ENCODE data around the gene EFCAB7. TPM values are rescaled to one million over a fixed set of nuclear protein-coding genes. Genes with fewer than 3 reads are reported as not detected.
A peak's percentile ranks its signal among the peaks of the same experiment; 100 is the strongest.

The EFCAB7 gene
- total and polyA plus RNA-seq, 2 of the 13 experiments (the other 11 are each of a cell fraction or from before 2014, with no cell fraction given): 1.7 to 5.4 TPM

- H3K4me1 ChIP-seq (ENCODE audit: insufficient read depth, low read length): peaks cover 80% of the 10 kb centered on the region
- POLR2A ChIA-PET: no interaction called here
- CTCF ChIA-PET (ENCODE audit: low intra/inter-chr PET ratio, low total read pairs): no interaction called here
- H3K79me2 ChIP-seq (ENCODE audit: insufficient read depth, low read length): peaks cover 56% of the 10 kb centered on the region
- intact Hi-C loops (cut with micrococcal nuclease; ENCODE audit: unreplicated experiment): no loop called here
- H3K27ac ChIP-seq (ENCODE audit: extremely low read length, insufficient read depth, low read length): no peak overlapping the region
- no peaks in the 10 kb centered on the region for H3K9me3 ChIP-seq (ENCODE audit: low read length)
- no TSS peak for BruUV-seq (replicated peaks)
- peaks cover 0 to 4% of the 10 kb centered on the region in 2 experiments; a peak in 1 of 5 replicates for H3K36me3 ChIP-seq (replicated peaks in 1 of 2; ENCODE audit: control insufficient read depth in 1 of 2, insufficient read depth in 2 of 2, low read length in 2 of 2)
- no peaks in the 10 kb centered on the region; the same call in 1 of the 2 replicates for H4K20me1 ChIP-seq (ENCODE audit: insufficient read depth, low read length)
- ATAC-seq: no peak
- WGBS (ENCODE audit: low lambda C conversion rate): 100% methylated on average over 1 of the region's 1 CpG
- in situ Hi-C loops (cut with HindIII; ENCODE audit: extremely low pct_ligation_motif_present, low pct_unique_long_range_greater_than_20kb): no loop called here
- H3K27me3 ChIP-seq (ENCODE audit: control insufficient read depth in 1 of 2, insufficient read depth in 2 of 2, low read length in 2 of 2): peaks cover 0 to 3% of the 10 kb centered on the region in 2 experiments; a peak in 1 of 5 replicates
- DNase-seq (ENCODE audit: low spot score): no peak
- H3K4me2 ChIP-seq (ENCODE audit: low read depth, low read length): peak overlapping the region; percentile 76
- peak overlapping the region in 2 of 3 experiments; percentile 26 to 31; a peak in 2 of 6 replicates for H3K4me3 ChIP-seq (replicated peaks in 1 of 3; ENCODE audit: insufficient read depth in 1 of 3, low read depth in 2 of 3, low read length in 3 of 3)
- no peak overlapping the region for H3K9ac ChIP-seq (ENCODE audit: insufficient read depth, low read depth, low read length)
- no peak for FAIRE-seq
- no peak overlapping the region for H2AFZ ChIP-seq (ENCODE audit: low read length)
- no peak for TF ChIP-seq KDM5B (CRISPR knock-in tag; IDR thresholded peaks at IDR 0.05; ENCODE audit: borderline replicate concordance)
- no peak for TF ChIP-seq ZNF513 (CRISPR knock-in tag; conservative IDR thresholded peaks at IDR 0.05)
- no peak for TF ChIP-seq WIZ (CRISPR knock-in tag; IDR thresholded peaks at IDR 0.05)
- peak; percentile 76 for TF ChIP-seq ZNF24 (IDR thresholded peaks at IDR 0.05)
Measured at GRCh38 chr1:63595435-63595834, 72.1 kb downstream of the EFCAB7 start.

GRCh38 chr1:63599799-63600198 is 76.5 kb downstream of the EFCAB7 start:
- CTCF ChIA-PET (ENCODE audit: low intra/inter-chr PET ratio, low total read pairs): no interaction called here
- POLR2A ChIA-PET: no interaction called here
- no peak for DNase-seq (ENCODE audit: low spot score)
- Histone ChIP-seq H3K27me3 (ENCODE audit: control insufficient read depth in 1 of 2, insufficient read depth in 2 of 2, low read length in 2 of 2) (no peaks in the 10 kb centered on the region), H3K4me2 (ENCODE audit: low read depth, low read length) (peak overlapping the region; percentile 26; the same call in 1 of the 2 replicates), H3K27ac (ENCODE audit: extremely low read length, insufficient read depth, low read length) (peak overlapping the region; percentile 42), H3K79me2 (ENCODE audit: insufficient read depth, low read length) (peaks cover 81% of the 10 kb centered on the region), H2AFZ (ENCODE audit: low read length) (no peak overlapping the region), H4K20me1 (ENCODE audit: insufficient read depth, low read length) (no peaks in the 10 kb centered on the region; the same call in 1 of the 2 replicates), H3K4me3 (replicated peaks in 1 of 3; ENCODE audit: insufficient read depth in 1 of 3, low read depth in 2 of 3, low read length in 3 of 3) (no peak overlapping the region), H3K9ac (ENCODE audit: insufficient read depth, low read depth, low read length) (no peak overlapping the region), H3K9me3 (ENCODE audit: low read length) (no peaks in the 10 kb centered on the region), H3K4me1 (ENCODE audit: insufficient read depth, low read length) (peaks cover 84% of the 10 kb centered on the region), H3K36me3 (replicated peaks in 1 of 2; ENCODE audit: control insufficient read depth in 1 of 2, insufficient read depth in 2 of 2, low read length in 2 of 2) (peaks cover 2 to 29% of the 10 kb centered on the region in 2 experiments; a peak in 3 of 5 replicates)
- TF ChIP-seq MAFK (conservative IDR thresholded peaks at IDR 0.05 in 1 of 2, IDR thresholded peaks at IDR 0.05 in 1 of 2; ENCODE audit: low read length in 2 of 2) (peak; percentile 66 to 69), MAFF (IDR thresholded peaks at IDR 0.05; ENCODE audit: low read depth, low read length) (peak; percentile 60), ZNF747 (CRISPR knock-in tag; IDR thresholded peaks at IDR 0.05; ENCODE audit: borderline replicate concordance) (no peak), CEBPG (CRISPR knock-in tag; IDR thresholded peaks at IDR 0.05) (no peak), HNF1A (IDR thresholded peaks at IDR 0.05; ENCODE audit: low read depth) (no peak), HNF1A (CRISPR knock-in tag; IDR thresholded peaks at IDR 0.05; ENCODE audit: borderline replicate concordance) (no peak), ZNF512 (CRISPR knock-in tag; IDR thresholded peaks at IDR 0.05) (no peak), KDM1A (CRISPR knock-in tag; IDR thresholded peaks at IDR 0.05) (no peak)
- BruUV-seq (replicated peaks): no TSS peak
- FAIRE-seq: no peak
- WGBS (ENCODE audit: low lambda C conversion rate): 91% methylated on average over 5 of the region's 5 CpGs
- intact Hi-C loops (cut with micrococcal nuclease; ENCODE audit: unreplicated experiment): no loop called here
- in situ Hi-C loops (cut with HindIII; ENCODE audit: extremely low pct_ligation_motif_present, low pct_unique_long_range_greater_than_20kb): loop anchor here (25.0 kb wide), 1 partner anchor 313 kb away; no protein-coding TSS in a partner anchor
- no peak for ATAC-seq
